Thymus (tissue), 14 donors: ENCODE measurements around the gene KCNMB2. TPM values are rescaled to one million over a fixed set of nuclear protein-coding genes. Genes with fewer than 3 reads are reported as not detected.

Experiments used
- DNase-seq, 9 donors: peaks; one replicate each; pipeline ENCODE4 v3.0.0-alpha.2; 2013; ENCODE audit warnings: low spot score in 9 of 9, low read depth in 6 of 9, missing footprints in 1 of 9
- H3K27ac ChIP-seq, 2 donors: one replicate each; pipeline ENCODE4 v1.5.1; 2013; ENCODE audit warnings: control low read depth in 1 of 2, low read depth in 1 of 2, low read length in 1 of 2, mild to moderate bottlenecking in 1 of 2, moderate library complexity in 1 of 2
- H3K27me3 ChIP-seq, 2 donors: one replicate each; pipeline ENCODE4 v1.5.1; 2013; ENCODE audit warnings: low read length in 1 of 2; ENCODE audit not compliant: control insufficient read depth in 2 of 2, insufficient read depth in 1 of 2
- H3K36me3 ChIP-seq, 2 donors: one replicate each; pipeline ENCODE4 v1.5.1; 2013; ENCODE audit warnings: low read length in 1 of 2, mild to moderate bottlenecking in 1 of 2, moderate library complexity in 1 of 2; ENCODE audit not compliant: control insufficient read depth in 2 of 2, insufficient read depth in 2 of 2
- H3K4me1 ChIP-seq, 2 donors: one replicate each; pipeline ENCODE4 v1.5.1; 2013; ENCODE audit warnings: low read length in 2 of 2; ENCODE audit not compliant: control insufficient read depth in 2 of 2, insufficient read depth in 2 of 2
- H3K4me3 ChIP-seq, 2 donors: one replicate each; pipeline ENCODE4 v1.5.1; 2013; ENCODE audit warnings: low read length in 2 of 2, control low read depth in 1 of 2, mild to moderate bottlenecking in 1 of 2
- H3K9me3 ChIP-seq, 2 donors: one replicate each; pipeline ENCODE4 v1.5.1; 2013; ENCODE audit warnings: low read length in 1 of 2, mild to moderate bottlenecking in 1 of 2; ENCODE audit not compliant: control insufficient read depth in 2 of 2, insufficient read depth in 1 of 2
- WGBS: extraction: QIAGEN DNeasy Blood & Tissue Kit; methylation state at CpG from one replicate; pipeline ENCODE4 v1.1.7; 2013; 5-methylcytosine and 5-hydroxymethylcytosine counted together
- long read RNA-seq, 10 donors: transcript quantifications; one replicate each; lab custom pipeline, GENCODE V29; 2026
- polyA plus RNA-seq: library from polyadenylated mRNA; stranded (reverse); fragments of 200-250 nt; gene quantifications from one replicate; pipeline ENCODE4 v1.2.3, GENCODE V29; 2013
- total RNA-seq: library from RNA; stranded (reverse); fragments of 120-200 nt; gene quantifications from one replicate; pipeline ENCODE4 v1.2.4, GENCODE V29; 2013
- donor health status: healthy.

KCNMB2 gene
- total RNA-seq (0.19 TPM), polyA plus RNA-seq (0.09 TPM)
- long read RNA-seq, donor 1, result 0 reads
- long read RNA-seq, donor 2, result 0 reads
- long read RNA-seq, donor 3, result 0 reads
- long read RNA-seq, donor 4, result 0 reads
- long read RNA-seq, donor 5, partial matches to known transcripts, result 0 of 3 reads
- long read RNA-seq, donor 5, other reads (novel, unspliced or antisense), result 0 of 3 reads
- long read RNA-seq, donor 6, result 0 reads
- long read RNA-seq, donor 7, result 0 reads
- long read RNA-seq, donor 8, result 0 reads
- long read RNA-seq, donor 9, result 0 reads
- long read RNA-seq, donor 10, result 0 reads

DNA sequence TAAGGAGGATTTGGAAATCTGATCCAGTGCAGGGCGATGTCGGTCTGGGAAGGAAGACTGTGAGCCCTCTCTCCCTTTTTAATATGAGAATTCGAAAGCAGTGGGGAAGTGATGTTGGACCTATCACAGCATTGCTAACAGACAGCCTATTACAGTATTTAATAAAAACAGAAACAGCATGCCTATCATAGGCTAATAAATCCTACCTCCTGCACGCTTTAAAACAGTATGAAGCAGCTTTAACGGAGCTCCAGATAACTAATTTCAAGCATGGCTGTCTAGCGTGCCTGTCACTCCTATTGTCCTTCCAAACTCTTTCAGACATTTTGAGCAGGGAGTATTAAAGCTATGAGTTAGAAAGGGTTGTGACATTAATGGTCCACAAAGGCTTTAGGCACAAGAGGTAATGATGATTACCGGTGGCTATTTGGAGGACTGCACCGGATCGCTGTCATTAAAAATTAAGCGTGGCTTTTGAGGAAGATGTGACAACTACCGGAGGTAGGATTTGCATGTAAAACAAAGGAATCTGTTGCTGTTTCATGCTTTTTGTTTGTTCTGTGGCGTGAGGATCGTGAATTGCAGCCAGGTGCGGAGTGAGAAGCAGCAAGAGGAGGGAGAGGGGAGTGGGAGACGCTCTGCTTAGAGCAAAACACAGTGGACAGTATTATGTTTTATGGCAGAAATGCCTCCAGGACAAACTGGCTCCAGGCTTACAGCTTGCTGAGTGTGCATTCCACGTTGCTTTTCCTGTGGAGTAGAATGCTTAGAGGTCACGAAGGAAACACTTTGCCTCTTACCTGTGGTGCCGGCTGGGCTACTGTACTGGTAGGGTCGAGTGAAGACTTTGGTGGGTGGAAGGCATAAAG lies at the start of gene KCNMB2:
TSS of gene KCNMB2 (plus strand) at position 226 of the 869 bp plus-strand sequence.
- Histone ChIP-seq H3K27ac (no peak within 1 kb of the TSS), H3K9me3 (no peaks in the 10 kb centered on the region), H3K27me3 (peaks cover 0 to 11% of the 10 kb centered on the region in 2 donors), H3K4me1 (no peaks in the 10 kb centered on the region), H3K4me3 (no peak within 1 kb of the TSS), H3K36me3 (no peaks in the 10 kb centered on the region)
- DNase-seq, result no peak
- WGBS, result 19% methylated on average over 19 of the region's 19 CpGs

DNA sequence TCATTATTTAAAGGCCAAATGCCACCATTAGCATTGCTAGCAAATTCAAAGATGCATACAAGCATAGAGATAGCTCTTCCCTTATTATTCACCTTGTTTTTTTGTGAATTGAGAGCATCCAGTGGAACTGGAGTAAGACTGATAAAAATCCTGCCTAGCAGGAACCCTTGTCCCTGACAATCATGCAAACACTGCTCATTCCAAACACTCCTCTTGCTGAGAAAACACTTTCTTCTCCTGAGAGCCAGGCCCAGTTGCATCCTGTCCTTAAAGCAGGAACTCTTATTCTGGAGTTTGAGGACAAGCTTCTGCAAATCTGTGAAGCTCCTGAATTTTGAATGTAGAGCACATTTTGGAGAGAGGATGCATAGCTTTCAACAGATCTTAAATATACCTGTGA lies 49.3 kb upstream of the KCNMB2 start:
- Histone ChIP-seq H3K27me3 (no peaks in the 10 kb centered on the region), H3K9me3 (no peaks in the 10 kb centered on the region), H3K36me3 (no peaks in the 10 kb centered on the region), H3K4me3 (no peak overlapping the region), H3K4me1 (no peaks in the 10 kb centered on the region), H3K27ac (no peak overlapping the region)
- no peak for DNase-seq

DNA sequence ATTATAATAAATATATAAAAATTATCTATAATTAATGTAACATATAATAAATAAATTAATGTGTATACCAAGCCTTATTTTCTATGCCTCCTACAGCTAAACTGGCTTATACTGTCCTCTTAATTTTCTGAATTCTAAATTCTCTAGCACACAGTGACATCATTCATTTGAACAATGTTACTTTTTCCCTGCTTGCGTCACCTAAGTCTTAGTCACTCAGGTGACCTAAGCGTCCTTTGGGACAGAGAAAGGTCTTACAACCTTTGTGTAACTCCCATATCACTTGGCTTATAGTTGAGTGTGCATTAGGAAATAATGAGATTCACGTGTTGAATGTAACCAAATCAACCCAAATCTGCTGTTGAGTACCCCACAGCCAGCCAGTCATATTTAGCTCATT lies 48.5 kb upstream of the KCNMB2 start:
- Histone ChIP-seq H3K4me1 (no peaks in the 10 kb centered on the region), H3K36me3 (no peaks in the 10 kb centered on the region)
- WGBS, result 90% methylated on average over 3 of the region's 3 CpGs

DNA sequence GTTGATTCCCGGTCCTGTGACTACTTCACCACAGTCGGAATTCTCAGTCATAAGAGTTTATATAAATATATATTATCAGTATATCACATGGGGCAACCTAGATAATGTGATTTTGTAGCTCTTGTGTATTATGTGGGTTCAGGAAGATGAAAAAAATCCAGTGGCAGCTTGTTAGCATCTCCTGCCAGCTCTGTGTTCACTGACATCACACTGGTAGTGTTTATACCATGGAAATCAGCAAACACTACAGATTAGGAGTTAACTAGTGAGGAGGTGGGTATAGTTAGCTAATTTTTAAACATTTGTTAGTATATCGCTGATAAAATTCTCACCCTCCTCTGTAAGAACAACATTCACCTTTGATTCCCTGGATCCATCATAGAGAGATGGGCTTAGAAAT lies 44.5 kb upstream of the KCNMB2 start:
- Histone ChIP-seq H3K9me3 (no peaks in the 10 kb centered on the region), H3K4me3 (no peak overlapping the region), H3K36me3 (no peaks in the 10 kb centered on the region), H3K27ac (no peak overlapping the region), H3K27me3 (no peaks in the 10 kb centered on the region), H3K4me1 (no peaks in the 10 kb centered on the region)
- DNase-seq, result no peak
- WGBS, result 95% methylated on average over 3 of the region's 3 CpGs

More for the DNA sequence above, 48.5 kb upstream of the KCNMB2 start:
- no peak for DNase-seq
- Histone ChIP-seq H3K9me3 (no peaks in the 10 kb centered on the region), H3K27ac (no peak overlapping the region), H3K4me3 (no peak overlapping the region), H3K27me3 (no peaks in the 10 kb centered on the region)

DNA sequence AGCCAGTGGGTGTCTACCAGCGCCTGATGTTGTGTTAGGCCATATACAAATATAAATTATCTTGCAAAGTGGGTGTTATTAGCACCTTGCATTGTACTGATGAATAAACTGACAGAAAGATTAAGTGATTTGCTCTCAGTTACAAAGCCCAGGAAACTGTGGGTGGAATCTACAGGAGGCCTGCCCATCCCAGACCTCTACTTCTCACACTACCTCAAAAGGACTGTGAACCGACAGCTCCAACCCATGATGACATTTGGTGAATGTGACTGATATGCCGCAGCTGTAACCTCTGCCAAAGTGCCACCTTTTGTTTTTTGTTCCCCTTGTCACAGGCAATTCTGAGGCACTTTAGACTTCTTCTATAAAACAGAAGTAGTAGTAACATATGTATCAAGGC lies 43.7 kb upstream of the KCNMB2 start:
- Histone ChIP-seq H3K4me3 (no peak overlapping the region), H3K9me3 (no peaks in the 10 kb centered on the region), H3K27me3 (no peaks in the 10 kb centered on the region), H3K4me1 (no peaks in the 10 kb centered on the region), H3K27ac (no peak overlapping the region), H3K36me3 (no peaks in the 10 kb centered on the region)
- 80% methylated on average over 3 of the region's 3 CpGs for WGBS
- no peak for DNase-seq

DNA sequence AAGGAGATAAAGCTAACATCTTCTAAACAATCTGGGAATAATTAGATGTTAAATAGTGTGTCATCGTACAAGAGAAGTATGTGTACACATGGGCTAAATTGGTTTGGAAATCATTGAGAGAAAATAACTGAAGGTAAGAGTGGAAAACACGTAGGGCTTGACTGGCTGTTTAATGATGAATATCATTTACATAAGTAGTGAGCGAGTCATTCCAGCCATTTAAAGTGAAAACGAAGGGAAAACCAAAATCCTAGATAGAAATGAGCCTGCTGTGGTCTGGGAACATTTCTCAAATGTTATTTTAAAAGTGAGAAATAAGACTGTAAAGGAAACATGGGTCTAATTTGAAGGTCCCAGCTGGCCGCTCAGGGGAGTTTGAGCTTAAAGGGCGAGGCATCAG lies 41.9 kb upstream of the KCNMB2 start:
- Histone ChIP-seq H3K27me3 (no peaks in the 10 kb centered on the region), H3K27ac (no peak overlapping the region), H3K4me1 (no peaks in the 10 kb centered on the region), H3K9me3 (no peaks in the 10 kb centered on the region), H3K36me3 (no peaks in the 10 kb centered on the region), H3K4me3 (no peak overlapping the region)
- DNase-seq, result no peak
- WGBS, result 93% methylated on average over 6 of the region's 6 CpGs

DNA sequence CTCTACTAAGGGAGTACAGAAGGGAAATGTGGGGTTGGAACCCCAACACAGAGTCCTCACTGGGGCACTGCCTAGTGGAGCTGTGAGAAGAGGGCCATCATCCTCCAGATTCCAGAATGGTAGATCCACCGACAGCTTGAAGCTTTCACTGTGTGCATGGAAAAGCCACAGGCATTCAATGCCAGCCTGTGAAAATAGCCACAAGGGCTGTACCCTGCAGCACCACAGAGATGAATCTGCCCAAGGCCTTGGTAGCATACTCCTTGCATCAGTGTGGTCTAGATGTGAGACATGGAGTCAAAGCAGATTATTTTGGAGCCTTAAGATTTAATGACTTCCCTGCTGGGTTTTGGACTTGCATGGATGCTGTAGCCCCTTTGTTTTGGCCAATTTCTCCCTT lies 39.3 kb upstream of the KCNMB2 start:
- WGBS, result 96% methylated on average over 1 of the region's 1 CpG
- Histone ChIP-seq H3K9me3 (no peaks in the 10 kb centered on the region), H3K36me3 (no peaks in the 10 kb centered on the region), H3K27ac (no peak overlapping the region), H3K4me1 (no peaks in the 10 kb centered on the region), H3K27me3 (no peaks in the 10 kb centered on the region), H3K4me3 (no peak overlapping the region)
- DNase-seq, result no peak

DNA sequence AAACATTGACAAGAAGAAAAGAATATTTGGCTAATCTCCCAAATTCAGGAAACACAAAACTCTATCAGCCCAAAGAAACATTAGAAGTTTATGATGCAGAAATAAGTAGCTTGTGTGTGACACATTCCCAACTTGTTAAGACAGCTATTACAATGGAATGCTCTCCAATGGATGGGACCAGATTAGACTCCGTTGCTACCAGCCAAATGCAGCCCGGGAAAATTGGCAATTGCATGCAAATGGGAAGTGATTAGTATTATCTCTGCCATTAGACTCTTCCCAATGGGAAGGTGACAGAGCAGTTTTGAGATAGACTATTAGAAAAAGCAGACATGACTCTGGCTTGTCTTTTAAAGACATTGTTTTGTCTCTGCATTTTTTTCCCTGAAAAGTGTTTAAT lies 37.4 kb upstream of the KCNMB2 start:
- H3K27me3 ChIP-seq, result no peaks in the 10 kb centered on the region
- WGBS, result 73% methylated on average over 2 of the region's 2 CpGs

DNA sequence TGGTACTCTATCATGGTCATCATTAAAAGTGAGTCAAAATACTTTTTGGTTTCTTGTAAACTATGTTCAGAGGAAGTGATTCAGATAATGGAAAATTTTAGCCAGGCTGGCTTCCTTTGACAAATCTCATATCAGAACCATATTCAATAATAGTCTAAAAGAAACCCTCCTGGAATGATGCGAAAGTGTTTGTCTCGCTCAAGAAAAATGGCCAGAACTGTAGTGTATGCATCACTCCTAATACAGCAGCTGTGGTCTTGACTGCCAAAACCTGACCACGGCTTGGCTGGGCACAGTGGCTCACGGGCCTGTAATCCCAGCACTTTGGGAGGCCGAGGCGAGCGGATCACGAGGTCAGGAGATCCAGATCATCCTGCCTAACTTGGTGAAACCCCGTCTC lies 35.6 kb upstream of the KCNMB2 start:
- Histone ChIP-seq H3K27me3 (no peaks in the 10 kb centered on the region), H3K36me3 (no peaks in the 10 kb centered on the region), H3K27ac (no peak overlapping the region), H3K4me1 (no peaks in the 10 kb centered on the region), H3K4me3 (no peak overlapping the region), H3K9me3 (no peaks in the 10 kb centered on the region)
- no peak for DNase-seq
- 95% methylated on average over 9 of the region's 9 CpGs for WGBS

More for the DNA sequence above, 37.4 kb upstream of the KCNMB2 start:
- no peak for DNase-seq
- H3K36me3 ChIP-seq, result no peaks in the 10 kb centered on the region
- H3K9me3 ChIP-seq, result no peaks in the 10 kb centered on the region
- no peak overlapping the region for H3K4me3 ChIP-seq
- no peak overlapping the region for H3K27ac ChIP-seq
- no peaks in the 10 kb centered on the region for H3K4me1 ChIP-seq
